ENCODE measurements around the gene DHX40. TPM values are rescaled to one million over a fixed set of nuclear protein-coding genes. Genes with fewer than 3 reads are reported as not detected.
"Not testable (repeated sequence)": the region's sequence is repeated elsewhere in the genome, so short reads cannot be mapped to it uniquely, and the experiment has no call there.

DHX40 gene
- polyA plus RNA-seq, 2 of the 4 experiments (the other 2 are of a cell fraction) = 55.8 to 109 TPM

GRCh38 chr17:59569151-59569550, 3.7 kb downstream of the DHX40 start:
- H3K9me3 ChIP-seq; H3K4me2 ChIP-seq; ATAC-seq; H3K4me3 ChIP-seq; H3K27ac ChIP-seq; FAIRE-seq; DNase-seq (ENCODE audit: low read depth in 1 of 2, low spot score in 1 of 2); H3K4me1 ChIP-seq: not testable (repeated sequence)
- POLR2A ChIA-PET = interaction anchor here (0.6 kb wide), 1 partner anchor 282 kb away, joined by 5 read pairs; no protein-coding TSS in a partner anchor
- TF ChIP-seq ZC3H11A (IDR thresholded peaks at IDR 0.05) = peak; percentile 92
- CTCF ChIA-PET = interaction anchor here (1.1 kb wide), 1 partner anchor 249 kb away, joined by 4 read pairs; no protein-coding TSS in a partner anchor
- WGBS (ENCODE audit: missing lambda C conversion rate) = 90% methylated on average over 5 of the region's 5 CpGs

DNA sequence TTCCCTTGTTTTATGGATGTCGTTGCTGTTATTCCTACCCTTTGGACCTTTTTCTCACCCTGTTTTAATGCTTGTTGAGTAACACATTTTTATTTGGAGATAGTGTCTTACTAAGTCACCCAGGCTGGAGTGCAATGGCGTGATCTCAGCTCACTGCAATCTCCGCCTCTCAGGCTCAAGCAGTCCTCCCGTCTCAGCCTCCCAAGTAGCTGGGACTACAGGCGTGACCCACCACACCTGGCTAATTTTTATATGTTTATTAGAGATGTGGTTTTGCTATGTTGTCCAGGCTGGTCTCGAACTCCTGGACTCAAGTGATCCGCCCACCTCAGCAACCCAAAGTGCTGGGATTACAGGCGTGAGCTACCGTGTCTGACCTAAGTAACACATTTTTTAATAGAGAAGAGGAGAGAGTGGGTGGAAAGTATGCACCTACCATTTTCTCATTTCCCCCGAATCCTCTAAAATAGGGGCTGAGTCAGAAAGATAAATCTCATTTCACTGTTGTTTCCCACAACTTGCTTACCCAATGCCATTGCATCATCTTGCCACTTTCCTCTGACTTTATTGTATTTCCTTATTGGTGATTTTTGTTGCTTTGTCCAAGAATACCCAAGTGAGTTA, 7.0 kb downstream of the DHX40 start:
- ChIA-PET CTCF (no interaction called here), POLR2A (no interaction called here)
- H3K4me3 ChIP-seq = no peak overlapping the region
- TF ChIP-seq ZNF302 (CRISPR knock-in tag; IDR thresholded peaks at IDR 0.05) (no peak), GATA3 (IDR thresholded peaks at IDR 0.05; ENCODE audit: borderline replicate concordance) (no peak), ZFP36 (IDR thresholded peaks at IDR 0.05; ENCODE audit: borderline replicate concordance, partially characterized antibody) (no peak), EHF (CRISPR knock-in tag; IDR thresholded peaks at IDR 0.05) (no peak), FOSB (CRISPR knock-in tag; IDR thresholded peaks at IDR 0.05) (no peak), CHD2 (IDR thresholded peaks at IDR 0.05; ENCODE audit: low read length, partially characterized antibody) (no peak), MAZ (IDR thresholded peaks at IDR 0.05; ENCODE audit: borderline replicate concordance, low read depth, low read length) (no peak), KDM5A (IDR thresholded peaks at IDR 0.05) (no peak), ATOH8 (CRISPR knock-in tag; IDR thresholded peaks at IDR 0.05; ENCODE audit: low read depth) (no peak), FOXS1 (CRISPR knock-in tag; IDR thresholded peaks at IDR 0.05) (no peak), PHF8 (IDR thresholded peaks at IDR 0.05; ENCODE audit: borderline replicate concordance, low read depth) (no peak), ESRRA (IDR thresholded peaks at IDR 0.05; ENCODE audit: borderline replicate concordance, low read length) (no peak), HDAC2 (IDR thresholded peaks at IDR 0.05) (no peak)
- TF ChIP-seq, protein P1, sequence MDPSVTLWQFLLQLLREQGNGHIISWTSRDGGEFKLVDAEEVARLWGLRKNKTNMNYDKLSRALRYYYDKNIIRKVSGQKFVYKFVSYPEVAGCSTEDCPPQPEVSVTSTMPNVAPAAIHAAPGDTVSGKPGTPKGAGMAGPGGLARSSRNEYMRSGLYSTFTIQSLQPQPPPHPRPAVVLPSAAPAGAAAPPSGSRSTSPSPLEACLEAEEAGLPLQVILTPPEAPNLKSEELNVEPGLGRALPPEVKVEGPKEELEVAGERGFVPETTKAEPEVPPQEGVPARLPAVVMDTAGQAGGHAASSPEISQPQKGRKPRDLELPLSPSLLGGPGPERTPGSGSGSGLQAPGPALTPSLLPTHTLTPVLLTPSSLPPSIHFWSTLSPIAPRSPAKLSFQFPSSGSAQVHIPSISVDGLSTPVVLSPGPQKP (IDR thresholded peaks at IDR 0.05; ENCODE audit: low read depth, low read length) = no peak
- peak; percentile 98 for FAIRE-seq
- H3K4me1 ChIP-seq = no peaks in the 10 kb centered on the region
- no peak overlapping the region for H3K4me2 ChIP-seq
- no peak for ATAC-seq
- no peak for DNase-seq (ENCODE audit: low read depth in 1 of 2, low spot score in 1 of 2)
- 96% methylated on average over 10 of the region's 10 CpGs for WGBS (ENCODE audit: missing lambda C conversion rate)
- no peak overlapping the region for H3K27ac ChIP-seq
- H3K9me3 ChIP-seq = no peaks in the 10 kb centered on the region

GRCh38 chr17:59584168-59584567, 18.8 kb downstream of the DHX40 start:
- H3K4me3 ChIP-seq; CTCF ChIA-PET; H3K4me2 ChIP-seq; ATAC-seq; H3K9me3 ChIP-seq; DNase-seq (ENCODE audit: low read depth in 1 of 2, low spot score in 1 of 2); H3K4me1 ChIP-seq; POLR2A ChIA-PET; FAIRE-seq; H3K27ac ChIP-seq: not testable (repeated sequence)
- WGBS (ENCODE audit: missing lambda C conversion rate) = no CpG with 5 or more reads among the region's 1 CpG

GRCh38 chr17:59600169-59600568, 34.8 kb downstream of the DHX40 start:
- Histone ChIP-seq H3K27ac (no peak overlapping the region), H3K4me2 (no peak overlapping the region), H3K4me3 (no peak overlapping the region), H3K9me3 (no peaks in the 10 kb centered on the region), H3K4me1 (no peaks in the 10 kb centered on the region)
- ChIA-PET POLR2A (no interaction called here), CTCF (no interaction called here)
- no peak for DNase-seq (ENCODE audit: low read depth in 1 of 2, low spot score in 1 of 2)
- ATAC-seq = no peak
- TF ChIP-seq RARB (CRISPR knock-in tag; IDR thresholded peaks at IDR 0.05) = no peak
- TF ChIP-seq HEYL (CRISPR knock-in tag; IDR thresholded peaks at IDR 0.05) = no peak
- TF ChIP-seq MAFK (IDR thresholded peaks at IDR 0.05; ENCODE audit: partially characterized antibody) = peak; percentile 55
- no peak for TF ChIP-seq MYC (IDR thresholded peaks at IDR 0.05; ENCODE audit: borderline replicate concordance, low read length)
- no peak for FAIRE-seq

Data from A549 (cell line).